Fibroblast of lung (primary cell): ENCODE results near the gene PLB1.

Experiments used
- EZH2 ChIP-seq: IDR thresholded peaks from 2 replicates; pipeline ENCODE4 v1.5.1; 2012; ENCODE audit warnings: low read length, control low read depth, mild to moderate bottlenecking; ENCODE audit errors: missing control alignments
- TF ChIP-seq, protein P1 (sequence below), 2 donors: IDR thresholded peaks in 1 of 2; conservative IDR thresholded peaks in 1 of 2; 1 replicate in 1 of 2; 2 replicates in 1 of 2; pipeline ENCODE4 v1.5.1; 2011 to 2012; ENCODE audit warnings: low read length in 2 of 2, control low read depth in 1 of 2, inconsistent platforms in 1 of 2, low read depth in 1 of 2, mild to moderate bottlenecking in 1 of 2

- TF ChIP-seq EZH2, result no peak
- TF ChIP-seq, protein P1, sequence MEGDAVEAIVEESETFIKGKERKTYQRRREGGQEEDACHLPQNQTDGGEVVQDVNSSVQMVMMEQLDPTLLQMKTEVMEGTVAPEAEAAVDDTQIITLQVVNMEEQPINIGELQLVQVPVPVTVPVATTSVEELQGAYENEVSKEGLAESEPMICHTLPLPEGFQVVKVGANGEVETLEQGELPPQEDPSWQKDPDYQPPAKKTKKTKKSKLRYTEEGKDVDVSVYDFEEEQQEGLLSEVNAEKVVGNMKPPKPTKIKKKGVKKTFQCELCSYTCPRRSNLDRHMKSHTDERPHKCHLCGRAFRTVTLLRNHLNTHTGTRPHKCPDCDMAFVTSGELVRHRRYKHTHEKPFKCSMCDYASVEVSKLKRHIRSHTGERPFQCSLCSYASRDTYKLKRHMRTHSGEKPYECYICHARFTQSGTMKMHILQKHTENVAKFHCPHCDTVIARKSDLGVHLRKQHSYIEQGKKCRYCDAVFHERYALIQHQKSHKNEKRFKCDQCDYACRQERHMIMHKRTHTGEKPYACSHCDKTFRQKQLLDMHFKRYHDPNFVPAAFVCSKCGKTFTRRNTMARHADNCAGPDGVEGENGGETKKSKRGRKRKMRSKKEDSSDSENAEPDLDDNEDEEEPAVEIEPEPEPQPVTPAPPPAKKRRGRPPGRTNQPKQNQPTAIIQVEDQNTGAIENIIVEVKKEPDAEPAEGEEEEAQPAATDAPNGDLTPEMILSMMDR (conservative IDR thresholded peaks at IDR 0.05 in 1 of 2, IDR thresholded peaks at IDR 0.05 in 1 of 2; ENCODE audit: low read depth in 1 of 2, low read length in 2 of 2), result no peak
Measured at GRCh38 chr2:28633204-28633603, 137.3 kb downstream of the PLB1 start.
